IMR-90 (cell line): ENCODE data around the gene EFNB2. TPM values are rescaled to one million over a fixed set of nuclear protein-coding genes. Genes with fewer than 3 reads are reported as not detected.

Experiments
- ATAC-seq: fragments of 200-7000 bp; cut with Tn5 transposase; 2 replicates; pipeline ENCODE4 v1.9.1; 2020; ENCODE audit warnings: low read depth, mild to moderate bottlenecking, moderate library complexity
- BruUV-seq: library from RNA; stranded (reverse); fragments of 400-500 nt; replicated peaks from 2 replicates; lab custom pipeline; 2021; lab: Mats Ljungman, UMichigan
- CTCF ChIA-PET: fragments of 300-600 bp; formaldehyde crosslinking; extraction: SDS; loops from one replicate; lab custom pipeline; 2021; ENCODE audit warnings: antibody characterized with exemption; lab: Yijun Ruan, JAX
- POLR2A ChIA-PET: fragments of 300-600 bp; sonication (Branson Sonifier 250); formaldehyde crosslinking; loops from one replicate; lab custom pipeline; 2022; ENCODE audit warnings: antibody characterized with exemption; ENCODE audit not compliant: unreplicated experiment; lab: Charles Lee
- DNase-seq: peaks from one replicate; pipeline ENCODE4 v3.0.0; 2013
- H2AFZ ChIP-seq: replicated peaks from 2 replicates; pipeline ENCODE3; 2013; ENCODE audit warnings: low read length, mild to moderate bottlenecking; ENCODE audit not compliant: poor library complexity
- H2AK5ac ChIP-seq: 2 replicates; pipeline ENCODE4 v1.6.1; 2013; ENCODE audit warnings: low read depth, low read length, inconsistent platforms
- H2AK9ac ChIP-seq: replicated peaks from 2 replicates; pipeline ENCODE3; 2013; ENCODE audit warnings: mild to moderate bottlenecking, low read depth, low read length, moderate library complexity; ENCODE audit not compliant: poor library complexity
- H2BK120ac ChIP-seq: 2 replicates; pipeline ENCODE4 v1.6.1; 2013; ENCODE audit warnings: low read depth, low read length, inconsistent platforms
- H2BK15ac ChIP-seq: 3 replicates; pipeline ENCODE4 v1.6.1; 2013; ENCODE audit warnings: low read depth, low read length, inconsistent platforms
- H2BK20ac ChIP-seq: 2 replicates; pipeline ENCODE4 v1.6.1; 2013; ENCODE audit warnings: low read depth, mild to moderate bottlenecking, inconsistent platforms, low read length, moderate library complexity
- H2BK5ac ChIP-seq: 2 replicates; pipeline ENCODE4 v1.6.1; 2013; ENCODE audit warnings: mild to moderate bottlenecking, low read depth, low read length, inconsistent platforms; ENCODE audit not compliant: poor library complexity, severe bottlenecking
- H3K14ac ChIP-seq: replicated peaks from 2 replicates; pipeline ENCODE4 v1.6.1; 2013; ENCODE audit warnings: low read depth, low read length, inconsistent platforms
- H3K18ac ChIP-seq: 2 replicates; pipeline ENCODE4 v1.6.1; 2013; ENCODE audit warnings: low read depth, low read length, control low read depth
- H3K23ac ChIP-seq: 2 replicates; pipeline ENCODE4 v1.6.1; 2013; ENCODE audit warnings: low read depth, low read length, inconsistent platforms
- H3K27ac ChIP-seq: 2 replicates; pipeline ENCODE4 v1.5.1; 2013; ENCODE audit warnings: mild to moderate bottlenecking, control low read depth, low read length; ENCODE audit not compliant: insufficient read depth
- H3K27me3 ChIP-seq: 2 replicates; pipeline ENCODE4 v1.6.1; 2013; ENCODE audit warnings: low read length; ENCODE audit not compliant: control insufficient read depth, insufficient read depth
- H3K36me3 ChIP-seq: 2 replicates; pipeline ENCODE4 v1.6.1; 2013; ENCODE audit warnings: low read length, mixed read lengths; ENCODE audit not compliant: control insufficient read depth, insufficient read depth
- H3K4ac ChIP-seq: 2 replicates; pipeline ENCODE4 v1.6.1; 2013; ENCODE audit warnings: low read depth, low read length, inconsistent platforms
- H3K4me1 ChIP-seq: 2 replicates; pipeline ENCODE4 v1.6.1; 2013; ENCODE audit warnings: low read length, mixed read lengths; ENCODE audit not compliant: control insufficient read depth, insufficient read depth
- H3K4me2 ChIP-seq: 2 replicates; pipeline ENCODE4 v1.6.1; 2013; ENCODE audit warnings: low read depth, mild to moderate bottlenecking, control low read depth, low read length, moderate library complexity
- H3K4me3 ChIP-seq: 2 replicates; pipeline ENCODE4 v1.5.1; 2013; ENCODE audit warnings: low read depth, mild to moderate bottlenecking, control low read depth, low read length, moderate library complexity; ENCODE audit not compliant: insufficient read depth
- H3K56ac ChIP-seq: 2 replicates; pipeline ENCODE4 v1.6.1; 2013; ENCODE audit warnings: low read length, inconsistent platforms; ENCODE audit not compliant: insufficient read depth; ENCODE audit errors: extremely low read depth
- H3K79me1 ChIP-seq, 2 experiments: 2 replicates each; pipeline ENCODE4 v1.6.1; 2013; ENCODE audit warnings: low read length in 2 of 2, inconsistent platforms in 1 of 2, low read depth in 1 of 2
- H3K9ac ChIP-seq: 2 replicates; pipeline ENCODE4 v1.6.1; 2013; ENCODE audit warnings: low read depth, low read length, control low read depth
- H3K9me1 ChIP-seq: 2 replicates; pipeline ENCODE4 v1.6.1; 2013; ENCODE audit warnings: low read length, inconsistent platforms; ENCODE audit not compliant: insufficient read depth
- H3K9me3 ChIP-seq: 2 replicates; pipeline ENCODE4 v1.6.1; 2013; ENCODE audit warnings: low read length; ENCODE audit not compliant: control insufficient read depth, insufficient read depth
- H4K20me1 ChIP-seq: 2 replicates; pipeline ENCODE4 v1.6.1; 2013; ENCODE audit warnings: low read length, inconsistent platforms; ENCODE audit not compliant: insufficient read depth
- H4K5ac ChIP-seq: 2 replicates; pipeline ENCODE4 v1.6.1; 2013; ENCODE audit warnings: mild to moderate bottlenecking, low read depth, low read length, control low read depth
- H4K8ac ChIP-seq, 2 experiments: 2 replicates each; pipeline ENCODE4 v1.6.1; 2013; ENCODE audit warnings: low read depth in 2 of 2, low read length in 2 of 2, control low read depth in 1 of 2, inconsistent platforms in 1 of 2
- H4K91ac ChIP-seq: 2 replicates; pipeline ENCODE4 v1.6.1; 2013; ENCODE audit warnings: low read depth, low read length, inconsistent platforms; ENCODE audit not compliant: insufficient read depth
- BHLHE40 ChIP-seq: fragments of 150-350 bp; IDR thresholded peaks from 2 replicates; pipeline ENCODE4 v1.6.1; 2016; ENCODE audit warnings: mild to moderate bottlenecking, low read depth, low read length
- CEBPB ChIP-seq: IDR thresholded peaks from 2 replicates; pipeline ENCODE4 v1.6.1; 2012; ENCODE audit warnings: low read depth, low read length, improper control_type of control experiment
- CHD1 ChIP-seq: IDR thresholded peaks from 2 replicates; pipeline ENCODE4 v1.6.1; 2012; ENCODE audit warnings: low read depth, low read length, improper control_type of control experiment
- MAFK ChIP-seq: IDR thresholded peaks from 2 replicates; pipeline ENCODE4 v1.6.1; 2012; ENCODE audit warnings: low read depth, low read length, improper control_type of control experiment
- MAZ ChIP-seq: IDR thresholded peaks from 2 replicates; pipeline ENCODE4 v1.6.1; 2012; ENCODE audit warnings: low read depth, mild to moderate bottlenecking, low read length, improper control_type of control experiment, moderate library complexity, borderline replicate concordance
- POLR2A ChIP-seq: IDR thresholded peaks from 2 replicates; pipeline ENCODE4 v1.6.1; 2012; ENCODE audit warnings: mild to moderate bottlenecking, low read depth, low read length
- RAD21 ChIP-seq: IDR thresholded peaks from 2 replicates; pipeline ENCODE4 v1.6.1; 2012; ENCODE audit warnings: low read length, improper control_type of control experiment
- RFX5 ChIP-seq: IDR thresholded peaks from 2 replicates; pipeline ENCODE4 v1.8.0; 2012; ENCODE audit warnings: low read depth, mild to moderate bottlenecking, low read length, moderate library complexity
- SMC3 ChIP-seq: fragments of 150-350 bp; IDR thresholded peaks from 2 replicates; pipeline ENCODE4 v1.6.1; 2016; ENCODE audit warnings: low read depth, mild to moderate bottlenecking, antibody characterized with exemption, low read length, moderate library complexity
- WGBS, 2 experiments: methylation state at CpG; one replicate each; pipeline versions ENCODE4 v1.1.5 to v1.1.7; 2013; ENCODE audit warnings: missing lambda C conversion rate in 2 of 2; ENCODE audit not compliant: insufficient read length in 1 of 2; ENCODE audit errors: extremely low coverage in 2 of 2; 5-methylcytosine and 5-hydroxymethylcytosine counted together
- dilution Hi-C: fragments of 300-500 bp; cut with HindIII; formaldehyde crosslinking; loops from one replicate; pipeline ENCODE4 v1.14.3; 2018; ENCODE audit warnings: low sequenced_read_pairs; ENCODE audit not compliant: unreplicated experiment
- in situ Hi-C: fragments of 300-500 bp; cut with MboI; formaldehyde crosslinking; loops from 3 replicates; pipeline ENCODE4 v1.14.3; 2019; ENCODE audit warnings: low sequenced_read_pairs, inconsistent platforms, mixed read lengths
- intact Hi-C: fragments of 100-400 bp; cut with micrococcal nuclease; formaldehyde crosslinking; loops from 2 replicates; pipeline ENCODE4 v1.10.0; 2022
- polyA plus RNA-seq, 3 experiments: library from polyadenylated mRNA; depleted of rRNA; stranded (reverse); fragments of >200 nt; gene quantifications; 2 replicates each; pipeline ENCODE4 v1.2.3, GENCODE V29; 2012; ENCODE audit warnings: low replicate concordance in 1 of 3
- total RNA-seq: library from RNA; depleted of rRNA; stranded (reverse); fragments of >200 nt; gene quantifications from 2 replicates; pipeline ENCODE4 v1.2.3, GENCODE V29; 2012
- TF ChIP-seq, protein P1 (sequence below): conservative IDR thresholded peaks from 2 replicates; pipeline ENCODE4 v1.5.1; 2012; ENCODE audit warnings: mild to moderate bottlenecking, low read depth, low read length, improper control_type of control experiment
- TF ChIP-seq, protein P2 (sequence below): fragments of 150-350 bp; IDR thresholded peaks from 2 replicates; pipeline ENCODE4 v1.6.1; 2016; ENCODE audit warnings: low read depth, mild to moderate bottlenecking, low read length, moderate library complexity, borderline replicate concordance

Gene EFNB2
- total and polyA plus RNA-seq, 2 of the 4 experiments (the other 2 are of a cell fraction), result 5.4 to 6.0 TPM

- no peak overlapping the region for H2AK5ac ChIP-seq
- peaks cover 4% of the 10 kb centered on the region for H3K9me1 ChIP-seq
- no peak overlapping the region for H3K56ac ChIP-seq
- no peak overlapping the region for H3K14ac ChIP-seq
- CTCF ChIA-PET, result no interaction called here
- POLR2A ChIA-PET, result interaction anchor here (0.6 kb wide), 1 partner anchor 341 kb away, joined by 3 read pairs; no protein-coding TSS in a partner anchor
- H3K18ac ChIP-seq, result no peak overlapping the region
- H3K79me1 ChIP-seq, result peaks cover 4% of the 10 kb centered on the region in 2 experiments; a peak in 2 of 4 replicates
- dilution Hi-C loops, result no loop called here
- no peak overlapping the region for H4K91ac ChIP-seq
- no peak overlapping the region for H2BK20ac ChIP-seq
- TF ChIP-seq CEBPB (no peak), BHLHE40 (no peak), MAZ (no peak), RAD21 (no peak), POLR2A (no peak), MAFK (no peak), RFX5 (no peak), CHD1 (no peak), SMC3 (no peak)
- TF ChIP-seq, protein P1, sequence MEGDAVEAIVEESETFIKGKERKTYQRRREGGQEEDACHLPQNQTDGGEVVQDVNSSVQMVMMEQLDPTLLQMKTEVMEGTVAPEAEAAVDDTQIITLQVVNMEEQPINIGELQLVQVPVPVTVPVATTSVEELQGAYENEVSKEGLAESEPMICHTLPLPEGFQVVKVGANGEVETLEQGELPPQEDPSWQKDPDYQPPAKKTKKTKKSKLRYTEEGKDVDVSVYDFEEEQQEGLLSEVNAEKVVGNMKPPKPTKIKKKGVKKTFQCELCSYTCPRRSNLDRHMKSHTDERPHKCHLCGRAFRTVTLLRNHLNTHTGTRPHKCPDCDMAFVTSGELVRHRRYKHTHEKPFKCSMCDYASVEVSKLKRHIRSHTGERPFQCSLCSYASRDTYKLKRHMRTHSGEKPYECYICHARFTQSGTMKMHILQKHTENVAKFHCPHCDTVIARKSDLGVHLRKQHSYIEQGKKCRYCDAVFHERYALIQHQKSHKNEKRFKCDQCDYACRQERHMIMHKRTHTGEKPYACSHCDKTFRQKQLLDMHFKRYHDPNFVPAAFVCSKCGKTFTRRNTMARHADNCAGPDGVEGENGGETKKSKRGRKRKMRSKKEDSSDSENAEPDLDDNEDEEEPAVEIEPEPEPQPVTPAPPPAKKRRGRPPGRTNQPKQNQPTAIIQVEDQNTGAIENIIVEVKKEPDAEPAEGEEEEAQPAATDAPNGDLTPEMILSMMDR, result no peak
- TF ChIP-seq, protein P2, sequence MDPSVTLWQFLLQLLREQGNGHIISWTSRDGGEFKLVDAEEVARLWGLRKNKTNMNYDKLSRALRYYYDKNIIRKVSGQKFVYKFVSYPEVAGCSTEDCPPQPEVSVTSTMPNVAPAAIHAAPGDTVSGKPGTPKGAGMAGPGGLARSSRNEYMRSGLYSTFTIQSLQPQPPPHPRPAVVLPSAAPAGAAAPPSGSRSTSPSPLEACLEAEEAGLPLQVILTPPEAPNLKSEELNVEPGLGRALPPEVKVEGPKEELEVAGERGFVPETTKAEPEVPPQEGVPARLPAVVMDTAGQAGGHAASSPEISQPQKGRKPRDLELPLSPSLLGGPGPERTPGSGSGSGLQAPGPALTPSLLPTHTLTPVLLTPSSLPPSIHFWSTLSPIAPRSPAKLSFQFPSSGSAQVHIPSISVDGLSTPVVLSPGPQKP, result no peak
- no peak overlapping the region for H2BK120ac ChIP-seq
- no peak overlapping the region for H3K23ac ChIP-seq
- H2BK5ac ChIP-seq, result no peak overlapping the region
- H3K27me3 ChIP-seq, result no peaks in the 10 kb centered on the region
- no peak overlapping the region for H2AK9ac ChIP-seq
- H4K20me1 ChIP-seq, result no peaks in the 10 kb centered on the region
- H4K5ac ChIP-seq, result no peak overlapping the region
- no peaks in the 10 kb centered on the region for H3K36me3 ChIP-seq
- no peak overlapping the region for H2AFZ ChIP-seq
- no peak overlapping the region for H4K8ac ChIP-seq
- H3K9me3 ChIP-seq, result no peaks in the 10 kb centered on the region
- H2BK15ac ChIP-seq, result no peak overlapping the region
- H3K27ac ChIP-seq, result no peak overlapping the region
- H3K4me3 ChIP-seq, result no peak overlapping the region
- no peak overlapping the region for H3K4ac ChIP-seq
- no peak overlapping the region for H3K9ac ChIP-seq
- WGBS, 2 experiments, result no CpG with 5 or more reads among the region's 8 CpGs
- ATAC-seq, result no peak
- in situ Hi-C loops, result no loop called here
- H3K4me2 ChIP-seq, result no peak overlapping the region
- intact Hi-C loops, result no loop called here
- DNase-seq, result peak; percentile 52
- no TSS peak for BruUV-seq
- H3K4me1 ChIP-seq, result peaks cover 1% of the 10 kb centered on the region; the same call in 1 of the 2 replicates
Measured at GRCh38 chr13:106573284-106573846, 37.9 kb upstream of the EFNB2 start.
